ENCODE measurements around the gene KCNA4. TPM values are rescaled to one million over a fixed set of nuclear protein-coding genes. Genes with fewer than 3 reads are reported as not detected.
"Not testable (repeated sequence)": the region's sequence is repeated elsewhere in the genome, so short reads cannot be mapped to it uniquely, and the experiment has no call there.

Gene KCNA4
- polyA plus RNA-seq, 3 donors, result 0.01 to 0.18 (median 0.11) TPM

- no peak overlapping the region for H3K27ac ChIP-seq (ENCODE audit: low read depth, low read length)
- 67 to 88% (median 87%) methylated on average over 4 of the region's 4 CpGs for WGBS, 3 donors
Measured at GRCh38 chr11:30006876-30007275, 10.0 kb downstream of the KCNA4 start.

DNA sequence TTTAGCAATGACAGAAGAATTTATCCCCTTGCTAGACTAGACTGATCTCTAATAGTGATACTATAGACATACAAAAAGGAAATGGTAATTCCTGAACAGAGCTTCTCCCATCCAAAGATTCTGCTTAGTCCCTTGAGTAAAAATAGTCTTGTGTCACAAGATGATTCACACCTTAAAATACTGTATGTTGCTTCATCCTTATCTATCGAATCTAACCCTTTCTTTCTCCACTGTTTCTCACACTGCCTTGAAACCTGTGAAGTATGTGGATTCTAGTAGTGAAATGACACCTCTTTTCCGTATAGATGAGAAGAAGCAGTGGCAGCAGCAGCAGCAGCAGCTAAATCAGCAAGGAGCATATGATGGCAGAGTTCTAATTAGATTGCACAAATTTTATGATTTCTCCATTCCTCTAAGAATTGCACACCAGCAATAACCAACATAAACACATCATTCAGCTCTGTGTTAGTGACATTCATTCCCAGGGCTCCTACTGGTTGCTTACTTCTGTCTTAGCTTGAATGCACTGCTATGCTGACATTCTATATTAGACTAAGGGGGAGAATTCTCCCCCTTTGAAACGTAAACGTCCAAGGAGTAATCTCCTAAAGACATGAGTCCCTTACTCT lies 14.6 kb downstream of the KCNA4 start:
- 22 to 43% (median 43%) methylated on average over 4 of the region's 4 CpGs for WGBS, 3 donors
- no peak overlapping the region for H3K27ac ChIP-seq (ENCODE audit: low read depth, low read length)

GRCh38 chr11:30000986-30001750 lies 15.7 kb downstream of the KCNA4 start:
- no peak overlapping the region for H3K27ac ChIP-seq (ENCODE audit: low read depth, low read length)
- WGBS, 3 donors, result 46 to 68% (median 64%) methylated on average over 5 of the region's 5 CpGs

DNA sequence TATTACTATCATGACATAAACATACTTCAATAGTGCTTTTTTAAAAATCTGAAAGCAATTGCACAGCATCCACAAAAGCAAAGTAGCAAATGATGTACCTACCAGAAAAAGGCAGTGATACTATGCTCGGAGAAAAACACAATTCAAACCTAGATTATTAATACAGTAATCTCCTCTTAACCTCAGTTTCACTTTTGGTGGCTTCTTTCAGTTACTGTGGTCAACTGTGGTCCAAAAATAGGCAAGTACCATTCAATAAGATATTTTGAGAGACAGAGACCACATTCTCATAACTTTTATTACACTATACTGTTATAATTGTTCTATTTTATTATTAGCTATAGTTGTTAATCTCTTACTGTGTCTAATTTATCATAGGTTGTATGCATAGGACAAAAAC lies 20.8 kb downstream of the KCNA4 start:
- 75 to 86% (median 81%) methylated on average over 1 of the region's 1 CpG for WGBS, 3 donors
- no peak overlapping the region for H3K27ac ChIP-seq (ENCODE audit: low read depth, low read length)

DNA sequence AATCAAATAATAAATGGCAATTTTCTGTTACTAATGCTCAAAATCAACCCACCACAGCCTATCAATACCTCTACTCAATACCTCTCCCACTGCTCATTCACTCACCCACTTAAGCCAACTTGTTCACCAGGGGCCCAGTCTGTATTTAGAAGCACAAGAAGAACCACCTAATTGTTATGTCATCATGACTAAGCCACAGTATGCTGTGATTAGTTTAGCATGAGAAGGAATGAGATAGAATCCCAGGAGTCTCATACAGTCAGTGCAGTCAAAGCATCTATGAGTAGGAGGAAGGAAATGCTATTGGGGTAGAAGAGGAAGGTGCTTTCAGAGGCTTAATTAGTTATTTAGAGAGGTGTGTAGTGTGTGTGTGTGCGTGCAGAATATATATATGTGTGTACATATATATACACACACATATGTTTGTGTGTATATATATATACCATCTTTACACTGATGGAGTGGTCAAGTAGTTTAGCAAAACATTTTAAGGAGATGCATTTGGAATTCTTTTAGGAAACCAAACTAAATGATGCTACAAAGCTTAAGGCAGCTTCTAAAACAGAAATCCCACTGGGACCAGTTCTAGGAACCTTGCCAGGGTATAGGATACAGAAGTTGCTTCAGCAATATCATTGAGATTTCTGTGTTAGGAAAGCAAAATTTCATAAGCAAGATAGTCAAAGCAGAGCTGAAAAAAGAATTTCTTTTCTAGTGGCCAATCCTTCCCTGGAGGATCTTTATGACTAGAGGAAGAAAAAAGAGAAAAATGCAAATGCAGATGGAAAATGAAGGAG lies 27.5 kb downstream of the KCNA4 start:
- WGBS, 3 donors, result 65 to 70% (median 67%) methylated on average over 1 of the region's 1 CpG
- no peak overlapping the region for H3K27ac ChIP-seq (ENCODE audit: low read depth, low read length)

DNA sequence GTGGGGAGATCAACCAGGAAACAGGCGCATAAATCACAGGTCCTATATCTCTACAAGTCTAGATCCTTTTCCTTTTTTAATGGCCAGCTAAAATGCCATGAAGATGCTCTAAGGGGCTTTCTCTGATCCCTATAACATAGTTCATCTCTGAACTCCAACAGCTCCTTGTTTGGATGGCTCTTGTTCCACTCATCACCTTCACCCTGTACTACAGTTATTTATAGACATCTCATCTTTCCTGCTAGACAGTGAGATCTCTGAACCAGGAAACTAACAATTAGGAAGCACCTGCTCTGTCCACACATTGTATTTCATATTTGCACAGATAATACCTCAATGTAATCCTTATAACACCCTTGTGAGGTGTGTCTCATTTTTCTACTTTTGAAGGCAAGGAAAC lies 31.6 kb downstream of the KCNA4 start:
- 91 to 97% (median 92%) methylated on average over 1 of the region's 1 CpG for WGBS, 3 donors
- H3K27ac ChIP-seq (ENCODE audit: low read depth, low read length), result no peak overlapping the region

GRCh38 chr11:29984544-29984943 lies 32.3 kb downstream of the KCNA4 start:
- WGBS, 3 donors, result 85 to 88% (median 85%) methylated on average over 4 of the region's 4 CpGs
- H3K27ac ChIP-seq (ENCODE audit: low read depth, low read length), result no peak overlapping the region

DNA sequence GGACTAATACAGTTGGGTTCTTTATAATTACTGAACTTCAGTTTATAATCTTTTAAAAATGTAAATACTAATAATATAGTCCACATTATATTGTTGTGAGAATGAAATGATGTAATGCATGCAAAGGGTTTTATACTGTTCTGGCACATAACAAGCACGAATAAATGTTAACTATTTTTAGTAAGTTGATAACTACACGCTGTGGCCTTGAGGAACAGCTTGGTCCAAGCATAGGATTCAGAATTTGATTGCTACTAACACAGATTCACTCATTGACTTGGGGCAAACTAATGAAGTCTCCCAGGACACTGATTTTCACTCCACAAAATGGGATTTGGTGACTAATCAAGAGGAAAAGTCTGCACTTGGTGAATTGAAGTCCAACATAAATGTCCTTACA lies 38.3 kb downstream of the KCNA4 start:
- H3K27ac ChIP-seq (ENCODE audit: low read depth, low read length), result no peak overlapping the region
- 25 to 81% (median 71%) methylated on average over 2 of the region's 2 CpGs for WGBS, 3 donors

GRCh38 chr11:29975580-29975979 lies 41.2 kb downstream of the KCNA4 start:
- 82 to 94% (median 89%) methylated on average over 10 of the region's 10 CpGs for WGBS, 3 donors
- not testable (repeated sequence) for H3K27ac ChIP-seq (ENCODE audit: low read depth, low read length)

DNA sequence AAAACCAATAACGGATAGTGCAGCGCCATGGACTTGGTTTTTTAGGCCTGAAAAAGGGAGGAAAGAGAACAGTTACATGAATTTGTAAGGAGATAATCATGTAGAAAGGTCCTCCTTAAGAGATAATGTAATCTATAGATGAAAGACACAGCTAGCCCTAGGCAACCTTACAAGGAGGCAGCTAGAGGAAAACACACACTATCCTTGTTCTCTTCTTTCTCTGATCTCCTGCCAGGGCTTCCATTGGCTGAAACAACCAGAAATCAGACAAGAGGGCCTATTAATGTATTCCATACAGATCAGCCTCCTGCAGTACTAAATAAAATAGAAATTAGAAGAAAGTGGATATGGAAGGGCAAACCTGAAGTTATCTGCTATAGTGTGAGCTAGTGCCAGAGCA lies 53.0 kb downstream of the KCNA4 start:
- no peak overlapping the region for H3K27ac ChIP-seq (ENCODE audit: low read depth, low read length)
- WGBS, 3 donors, result 83 to 93% (median 88%) methylated on average over 2 of the region's 2 CpGs

GRCh38 chr11:29963036-29963435 lies 53.8 kb downstream of the KCNA4 start:
- H3K27ac ChIP-seq (ENCODE audit: low read depth, low read length), result no peak overlapping the region
- 69 to 82% (median 73%) methylated on average over 2 of the region's 2 CpGs for WGBS, 3 donors

- H3K27ac ChIP-seq (ENCODE audit: low read depth, low read length), result no peak overlapping the region
- 68 to 71% (median 69%) methylated on average over 2 of the region's 2 CpGs for WGBS, 3 donors
Measured at GRCh38 chr11:29962243-29962642, 54.6 kb downstream of the KCNA4 start.

Other genes starting within 250 kb of the KCNA4 start
- gene FSHB, start 214.0 kb upstream of the KCNA4 start, polyA plus RNA-seq, result not detected

Measured in adipose tissue (tissue), 3 donors.